HUES48 (cell line): ENCODE data around the gene NMT2.

ENCODE experiments used
- H3K27ac ChIP-seq: one replicate; pipeline ENCODE4 v1.7.0; 2013; ENCODE audit warnings: low read depth, low read length, inconsistent platforms
- H3K27me3 ChIP-seq: 2 replicates; pipeline ENCODE4 v1.6.1; 2013; ENCODE audit warnings: mild to moderate bottlenecking, low read length; ENCODE audit not compliant: control insufficient read depth, insufficient read depth
- H3K36me3 ChIP-seq: 2 replicates; pipeline ENCODE4 v1.6.1; 2013; ENCODE audit warnings: low read length; ENCODE audit not compliant: control insufficient read depth, insufficient read depth
- H3K4me1 ChIP-seq: 2 replicates; pipeline ENCODE4 v1.6.1; 2013; ENCODE audit warnings: mild to moderate bottlenecking, low read length; ENCODE audit not compliant: control insufficient read depth, insufficient read depth
- H3K4me3 ChIP-seq: 2 replicates; pipeline ENCODE4 v1.5.1; 2013; ENCODE audit warnings: mild to moderate bottlenecking, low read depth, low read length
- H3K9ac ChIP-seq: 2 replicates; pipeline ENCODE4 v1.6.1; 2013; ENCODE audit warnings: mild to moderate bottlenecking, low read depth, low read length, moderate library complexity
- H3K9me3 ChIP-seq: 2 replicates; pipeline ENCODE4 v1.6.1; 2013; ENCODE audit warnings: low read length; ENCODE audit not compliant: control insufficient read depth, insufficient read depth

Gene NMT2

GRCh38 chr10:15201589-15202300 lies 33.3 kb upstream of the NMT2 start:
- Histone ChIP-seq H3K9me3 (no peaks in the 10 kb centered on the region), H3K27ac (peak overlapping the region; percentile 26), H3K27me3 (no peaks in the 10 kb centered on the region), H3K9ac (no peak overlapping the region), H3K36me3 (no peaks in the 10 kb centered on the region), H3K4me1 (peaks cover 8% of the 10 kb centered on the region; the same call in 1 of the 2 replicates), H3K4me3 (no peak overlapping the region)

- Histone ChIP-seq H3K9ac (peak overlapping the region; percentile 46; the same call in 1 of the 2 replicates), H3K36me3 (no peaks in the 10 kb centered on the region), H3K4me3 (no peak overlapping the region), H3K4me1 (peaks cover 8% of the 10 kb centered on the region; the same call in 1 of the 2 replicates), H3K27ac (peak overlapping the region; percentile 59), H3K9me3 (no peaks in the 10 kb centered on the region), H3K27me3 (no peaks in the 10 kb centered on the region)
Observed at GRCh38 chr10:15200626-15201025, 32.1 kb upstream of the NMT2 start.

- no peak overlapping the region for H3K9ac ChIP-seq
- H3K4me1 ChIP-seq, result peaks cover 8% of the 10 kb centered on the region; the same call in 1 of the 2 replicates
Observed at GRCh38 chr10:15197911-15198310, 29.4 kb upstream of the NMT2 start.

GRCh38 chr10:15197276-15197675 lies 28.8 kb upstream of the NMT2 start:
- Histone ChIP-seq H3K9ac (no peak overlapping the region), H3K36me3 (no peaks in the 10 kb centered on the region), H3K4me3 (no peak overlapping the region), H3K27ac (no peak overlapping the region), H3K4me1 (peaks cover 8% of the 10 kb centered on the region; the same call in 1 of the 2 replicates), H3K9me3 (no peaks in the 10 kb centered on the region), H3K27me3 (no peaks in the 10 kb centered on the region)

More at GRCh38 chr10:15197911-15198310, 29.4 kb upstream of the NMT2 start:
- H3K9me3 ChIP-seq, result no peaks in the 10 kb centered on the region
- H3K27ac ChIP-seq, result no peak overlapping the region
- H3K4me3 ChIP-seq, result no peak overlapping the region
- H3K36me3 ChIP-seq, result no peaks in the 10 kb centered on the region
- H3K27me3 ChIP-seq, result no peaks in the 10 kb centered on the region

GRCh38 chr10:15196021-15196834 lies 27.7 kb upstream of the NMT2 start:
- peaks cover 8% of the 10 kb centered on the region; the same call in 1 of the 2 replicates for H3K4me1 ChIP-seq
- H3K9me3 ChIP-seq, result no peaks in the 10 kb centered on the region
- no peak overlapping the region for H3K9ac ChIP-seq
- H3K36me3 ChIP-seq, result no peaks in the 10 kb centered on the region
- no peak overlapping the region for H3K4me3 ChIP-seq
- no peaks in the 10 kb centered on the region for H3K27me3 ChIP-seq
- H3K27ac ChIP-seq, result no peak overlapping the region

- Histone ChIP-seq H3K27ac (no peak overlapping the region), H3K4me3 (no peak overlapping the region), H3K27me3 (no peaks in the 10 kb centered on the region), H3K4me1 (no peaks in the 10 kb centered on the region), H3K9ac (no peak overlapping the region), H3K36me3 (no peaks in the 10 kb centered on the region), H3K9me3 (no peaks in the 10 kb centered on the region)
Observed at GRCh38 chr10:15189133-15189885, 20.8 kb upstream of the NMT2 start.

- Histone ChIP-seq H3K9ac (no peak overlapping the region), H3K4me1 (no peaks in the 10 kb centered on the region), H3K27ac (no peak overlapping the region), H3K27me3 (no peaks in the 10 kb centered on the region), H3K9me3 (no peaks in the 10 kb centered on the region), H3K36me3 (no peaks in the 10 kb centered on the region), H3K4me3 (no peak overlapping the region)
Observed at GRCh38 chr10:15188603-15189002, 20.1 kb upstream of the NMT2 start.

GRCh38 chr10:15183689-15184481 lies 15.4 kb upstream of the NMT2 start:
- Histone ChIP-seq H3K9me3 (no peaks in the 10 kb centered on the region), H3K36me3 (no peaks in the 10 kb centered on the region), H3K9ac (no peak overlapping the region), H3K27ac (no peak overlapping the region), H3K4me1 (no peaks in the 10 kb centered on the region), H3K27me3 (no peaks in the 10 kb centered on the region), H3K4me3 (no peak overlapping the region)

GRCh38 chr10:15182540-15183207 lies 14.2 kb upstream of the NMT2 start:
- Histone ChIP-seq H3K4me3 (no peak overlapping the region), H3K4me1 (no peaks in the 10 kb centered on the region), H3K27me3 (no peaks in the 10 kb centered on the region), H3K9ac (no peak overlapping the region), H3K9me3 (no peaks in the 10 kb centered on the region), H3K27ac (no peak overlapping the region), H3K36me3 (no peaks in the 10 kb centered on the region)
